Inflammatory macrophage (primary cell): ENCODE results near the gene MIF.
"Not testable (repeated sequence)": the region's sequence is repeated elsewhere in the genome, so short reads cannot be mapped to it uniquely, and the experiment has no call there.

Source experiments
- DNase-seq, 2 donors: peaks; one replicate each; pipeline ENCODE4 v3.0.0-alpha.2; 2020 to 2022

Gene MIF

GRCh38 chr22:23903328-23903971 lies 9.3 kb downstream of the MIF start:
- no peak for DNase-seq

DNA sequence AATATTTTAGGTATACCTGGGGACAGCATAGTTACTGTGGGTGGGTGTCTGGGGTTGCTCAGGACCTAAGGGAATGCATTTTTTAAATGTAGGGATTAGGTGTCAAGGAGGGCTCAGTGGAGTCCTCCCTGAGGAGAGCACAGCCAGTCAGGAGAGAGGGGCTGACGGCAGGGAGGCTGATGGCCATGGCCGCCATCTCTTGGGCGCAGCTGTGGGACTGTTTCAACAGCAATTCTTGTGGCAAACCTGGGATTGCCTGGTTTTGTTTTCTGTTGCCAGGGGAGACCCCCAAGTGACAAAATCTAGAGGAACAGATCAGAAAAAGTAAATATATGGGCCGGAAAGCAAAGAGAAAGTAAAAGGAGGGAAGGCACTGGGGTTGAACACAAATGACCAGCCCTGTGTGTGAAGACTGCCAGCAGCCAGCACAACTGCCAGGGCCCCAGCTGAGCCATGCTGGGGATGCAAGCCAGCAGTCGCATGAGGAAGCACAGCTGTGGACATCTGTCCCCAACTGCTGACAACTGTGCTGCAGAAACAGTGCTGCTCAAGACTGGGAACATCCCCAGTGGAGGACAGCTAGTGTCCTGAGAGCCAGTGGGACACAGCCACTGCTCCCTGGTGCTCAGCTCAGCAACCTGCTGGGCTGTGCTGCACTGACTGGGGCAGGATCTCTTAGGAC lies 10.5 kb downstream of the MIF start:
- no peak for DNase-seq

GRCh38 chr22:23906641-23907040 lies 12.5 kb downstream of the MIF start:
- DNase-seq: no peak

DNA sequence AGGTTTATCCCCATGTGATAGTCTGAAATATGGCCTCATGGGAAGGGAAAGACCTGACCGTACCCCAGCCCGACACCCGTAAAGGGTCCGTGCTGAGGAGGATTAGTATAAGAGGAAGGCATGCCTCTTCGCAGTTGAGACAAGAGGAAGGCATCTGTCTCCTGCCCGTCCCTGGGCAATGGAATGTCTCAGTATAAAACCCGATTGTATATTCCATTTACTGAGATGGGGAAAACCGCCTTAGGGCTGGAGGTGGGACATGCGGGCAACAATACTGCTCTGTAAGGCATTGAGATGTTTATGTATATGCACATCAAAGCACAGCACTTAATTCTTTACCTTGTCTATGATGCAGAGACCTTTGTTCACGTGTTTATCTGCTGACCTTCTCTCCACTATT lies 13.2 kb downstream of the MIF start:
- not testable (repeated sequence) for DNase-seq

DNA sequence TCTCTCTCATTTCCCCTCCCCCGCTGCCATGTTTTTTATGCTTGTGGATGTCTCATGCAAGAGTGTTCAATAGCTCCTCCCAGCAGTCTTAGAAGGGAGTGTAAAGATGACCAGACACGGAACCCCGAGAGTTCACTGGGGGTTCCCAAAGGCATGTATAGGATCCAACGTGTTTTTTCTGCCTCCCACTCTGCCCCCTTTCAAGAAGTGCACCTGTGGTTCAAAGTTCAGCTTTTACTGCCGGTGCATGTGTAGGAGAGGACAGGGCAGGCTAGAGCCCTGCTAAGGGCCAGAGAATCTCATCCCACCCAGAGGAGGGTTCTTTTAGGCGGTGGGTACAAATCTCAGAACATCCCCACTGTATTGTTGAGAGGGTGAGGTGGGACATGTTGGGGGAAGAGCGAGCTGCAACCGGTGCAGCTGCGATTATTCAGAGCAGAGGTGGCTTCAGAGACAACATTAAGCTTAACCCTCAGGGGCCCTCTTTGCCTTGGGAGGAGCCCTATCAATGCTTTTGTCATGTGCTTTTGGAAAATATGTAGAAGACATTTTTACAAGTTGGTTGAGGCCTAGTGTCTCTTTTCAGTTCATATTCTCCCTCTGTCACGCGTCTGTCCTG lies 14.5 kb downstream of the MIF start:
- DNase-seq: no peak

DNA sequence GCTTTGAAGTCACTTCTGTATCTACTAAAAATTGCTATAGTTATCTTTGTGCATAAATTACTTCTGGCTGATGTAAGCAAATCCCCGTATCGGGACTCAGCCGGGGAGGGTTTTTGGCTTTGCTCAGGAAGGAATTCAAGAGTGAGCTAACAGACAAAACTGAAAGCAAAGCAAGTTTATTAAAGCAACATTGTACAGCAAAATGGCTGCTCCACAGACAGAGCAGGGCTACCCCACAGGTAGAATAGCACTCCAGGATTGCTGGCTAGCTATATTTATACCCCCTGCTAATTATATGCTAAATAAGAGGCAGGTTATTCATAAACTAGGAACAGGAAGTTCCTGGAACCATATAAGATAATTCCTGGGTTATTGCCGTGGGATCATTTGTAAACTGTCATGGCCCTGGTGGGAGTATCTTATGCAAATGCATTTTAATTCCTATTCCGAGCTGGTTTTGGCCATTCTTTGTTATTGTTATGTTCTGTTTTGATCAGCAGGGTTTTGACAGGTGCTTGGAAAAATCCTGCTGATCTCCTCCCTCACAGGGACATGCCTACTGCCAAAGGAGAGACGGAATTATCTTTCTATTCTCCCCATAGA lies 15.2 kb downstream of the MIF start:
- DNase-seq: no peak

- no peak for DNase-seq
Measured at GRCh38 chr22:23910496-23911190, 16.5 kb downstream of the MIF start.

DNA sequence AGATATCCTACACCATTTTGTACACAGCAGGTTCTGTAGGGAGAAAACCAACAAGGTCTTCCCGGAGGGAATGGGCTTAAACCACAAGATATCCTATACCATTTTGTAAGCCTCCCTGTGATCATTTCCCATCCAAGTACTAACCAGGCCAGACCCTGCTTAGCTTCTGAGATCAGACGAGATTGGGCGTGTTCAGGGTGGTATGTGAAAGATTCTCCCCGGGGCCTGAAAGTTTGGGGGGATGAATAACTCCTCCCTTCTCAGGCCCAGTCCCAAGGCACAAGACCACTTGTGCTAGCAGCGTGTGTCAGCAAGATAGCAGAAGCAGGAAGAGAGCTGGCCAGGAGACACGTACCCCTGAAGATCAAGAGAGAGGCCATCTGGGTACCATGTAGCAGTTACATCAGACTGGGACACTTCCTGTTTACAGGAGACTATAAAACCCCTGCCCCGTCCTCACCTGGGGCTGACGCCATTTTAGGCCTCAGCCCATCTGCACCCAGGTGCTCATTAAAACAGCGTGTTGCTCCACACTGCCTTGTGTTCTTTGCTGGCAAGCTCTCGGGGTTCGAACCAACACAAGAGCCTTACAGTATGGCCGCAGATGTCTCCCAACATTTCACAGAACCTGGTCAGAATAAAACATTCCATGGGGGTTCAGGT lies 17.3 kb downstream of the MIF start:
- DNase-seq: no peak

DNA sequence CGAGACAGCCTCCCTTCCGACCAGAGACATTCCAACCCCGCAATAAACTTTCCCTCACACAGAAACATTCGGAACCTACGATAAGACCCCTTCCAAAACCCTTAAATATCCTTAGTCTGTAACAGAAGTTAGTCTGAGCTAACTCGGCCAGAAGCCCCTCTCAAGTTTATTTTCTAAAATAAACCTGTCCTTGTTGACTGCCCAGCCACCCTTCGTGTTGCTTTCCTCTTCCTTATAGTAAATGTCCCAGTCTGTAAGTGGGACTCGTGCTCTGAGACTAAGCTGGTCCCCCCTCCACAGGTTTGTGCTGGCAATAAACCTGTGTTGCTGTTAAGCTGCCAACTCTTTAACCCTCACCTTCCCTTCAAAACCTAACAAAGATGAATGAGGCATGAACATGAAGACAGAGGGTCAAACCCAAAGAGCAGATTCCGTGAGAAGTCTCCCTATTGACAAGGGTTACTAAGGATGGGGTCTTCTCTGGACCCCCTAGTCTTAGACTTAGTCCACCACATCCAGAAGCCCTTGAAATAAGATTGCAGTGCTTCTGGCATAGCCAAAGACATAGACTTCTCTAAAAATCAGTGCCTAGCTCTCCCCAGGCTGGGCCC lies 18.2 kb downstream of the MIF start:
- DNase-seq: no peak

GRCh38 chr22:23913306-23913660 lies 19.1 kb downstream of the MIF start:
- no peak for DNase-seq

GRCh38 chr22:23913661-23914353 lies 19.6 kb downstream of the MIF start:
- DNase-seq: peak; percentile 100

DNA sequence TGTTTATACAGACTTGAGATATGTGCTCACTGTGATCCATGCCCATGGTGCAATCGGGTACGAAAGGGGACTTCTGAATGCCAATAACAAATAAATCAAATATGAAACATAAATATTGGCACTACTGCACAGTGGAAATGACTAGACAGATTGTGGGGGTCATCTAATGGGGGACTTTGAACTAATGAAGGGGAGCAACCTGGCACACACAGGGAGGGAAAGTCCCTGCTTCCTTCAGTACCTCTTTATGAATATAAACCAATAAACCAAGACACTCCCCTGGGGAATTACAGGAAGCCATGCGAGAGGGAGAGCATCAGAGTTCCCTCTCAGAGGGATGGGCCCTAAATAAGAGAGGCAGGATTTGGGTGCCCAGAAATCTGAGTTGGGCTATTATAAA lies 21.1 kb downstream of the MIF start:
- DNase-seq: no peak

DNA sequence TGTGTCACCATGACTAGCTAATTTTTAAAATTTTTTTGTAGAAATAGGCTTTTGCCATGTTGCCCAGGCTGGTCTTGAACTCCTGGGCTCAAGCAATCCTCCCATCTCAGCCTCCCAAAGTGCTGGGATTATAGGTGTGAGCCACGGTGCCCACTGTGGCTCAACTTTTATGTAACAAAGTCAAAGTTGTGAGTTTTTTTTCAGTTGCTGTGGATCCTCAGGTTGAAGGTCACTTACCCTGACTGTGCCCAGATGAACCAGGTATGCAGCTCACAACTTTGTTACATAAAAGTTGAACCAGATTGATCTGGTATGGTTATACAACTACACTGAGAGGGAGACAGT lies 26.1 kb downstream of the MIF start:
- DNase-seq: not testable (repeated sequence)

DNA sequence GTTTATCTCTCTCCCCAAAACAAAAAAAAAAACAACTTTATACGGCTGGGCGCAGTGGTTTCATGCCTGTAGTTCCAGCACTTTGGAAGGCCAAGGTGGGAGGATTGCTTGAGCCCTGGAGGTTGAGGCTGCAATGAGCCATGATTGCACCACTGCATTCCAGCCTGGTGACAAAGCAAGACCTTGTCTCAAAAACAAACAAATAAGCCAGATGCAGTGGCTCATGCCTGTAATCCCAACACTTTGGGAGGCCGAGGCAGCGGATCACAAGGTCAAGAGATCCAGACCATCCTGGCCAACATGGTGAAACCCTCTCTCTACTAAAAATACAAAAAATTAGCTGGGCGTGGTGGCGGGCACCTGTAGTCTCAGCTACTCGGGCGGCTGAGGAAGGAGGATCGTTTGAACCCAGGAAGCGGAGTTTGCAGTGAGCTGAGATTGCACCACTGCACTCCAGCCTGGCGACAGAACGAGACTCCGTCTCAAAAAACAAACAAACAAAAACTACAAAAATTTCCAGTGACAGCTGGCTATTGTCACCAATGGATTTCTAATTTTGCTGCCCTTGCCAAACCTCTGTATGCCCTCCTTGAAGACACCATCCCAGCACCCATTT lies 27.5 kb downstream of the MIF start:
- DNase-seq: not testable (repeated sequence)

- no peak for DNase-seq
Measured at GRCh38 chr22:23922921-23923320, 28.7 kb downstream of the MIF start.

- DNase-seq: no peak
Measured at GRCh38 chr22:23925020-23925606, 30.9 kb downstream of the MIF start.

DNA sequence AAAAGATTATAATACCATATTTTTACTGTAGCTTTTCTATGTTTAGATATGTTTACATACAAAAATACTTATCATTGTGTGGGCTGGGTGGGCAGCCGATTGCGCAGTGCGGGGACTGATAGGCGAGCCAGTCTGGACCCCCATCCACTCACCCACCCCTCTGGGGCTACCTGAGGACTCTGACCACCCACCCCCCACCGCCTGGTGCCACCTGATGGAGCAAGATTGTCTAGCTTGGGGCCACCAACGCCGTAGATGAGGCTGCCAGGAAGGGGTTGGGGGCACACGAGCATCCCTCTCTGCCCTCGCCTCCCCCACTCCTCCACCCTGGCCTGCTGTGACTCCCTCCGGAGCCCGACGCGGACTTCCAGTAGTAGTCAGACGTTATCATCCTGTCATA lies 32.4 kb downstream of the MIF start:
- no peak for DNase-seq

GRCh38 chr22:23938328-23939016 lies 44.3 kb downstream of the MIF start:
- DNase-seq: no peak

DNA sequence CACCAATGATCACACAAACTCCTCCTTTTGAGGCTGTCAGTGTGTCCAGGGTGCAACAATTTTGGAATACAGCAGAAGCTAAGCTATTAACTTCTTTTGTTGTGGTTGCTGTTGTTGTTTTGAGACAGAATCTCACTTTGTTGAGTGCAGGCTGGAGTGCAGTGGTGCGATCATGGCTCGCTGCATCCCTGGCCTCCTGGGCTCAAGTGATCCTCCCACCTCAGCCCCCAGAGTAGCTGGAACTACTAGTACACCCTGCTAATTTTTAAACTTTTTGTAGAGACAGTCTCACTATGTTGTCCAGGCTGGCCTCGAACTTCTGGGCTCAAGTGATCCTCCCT lies 44.8 kb downstream of the MIF start:
- DNase-seq: no peak

DNA sequence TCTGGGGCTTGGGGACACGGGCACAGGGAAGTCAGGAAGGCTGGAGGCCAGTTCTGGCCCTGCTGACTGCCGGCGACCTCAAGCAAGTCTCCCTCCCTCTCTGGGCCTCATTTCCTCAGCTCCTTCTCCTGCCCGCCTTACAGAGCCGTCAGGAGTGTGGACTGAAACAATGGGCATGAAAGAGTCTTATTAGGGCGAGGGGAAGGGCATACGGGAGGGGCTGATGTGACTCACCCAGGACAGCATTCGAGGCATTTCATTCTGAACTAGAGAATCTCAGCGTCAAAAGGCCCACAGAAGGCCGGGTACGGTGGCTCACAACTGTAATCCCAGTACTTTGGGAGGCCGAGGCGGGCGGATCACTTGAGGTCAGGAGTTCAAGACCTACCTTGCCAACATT lies 46.0 kb downstream of the MIF start:
- DNase-seq: not testable (repeated sequence)
